ENCODE data around the gene CCDC17.

- TF ChIP-seq CTCF (IDR thresholded peaks at IDR 0.05) (no peak), POLR2AphosphoS5 (IDR thresholded peaks at IDR 0.05) (no peak), POLR2A (IDR thresholded peaks at IDR 0.05) (no peak)
Measured at GRCh38 chr1:45654540-45655280, 30.9 kb upstream of the CCDC17 start.
